Uterus (tissue), 4 donors: Measurements from ENCODE around the gene JMJD8. TPM values are rescaled to one million over a fixed set of nuclear protein-coding genes. Genes with fewer than 3 reads are reported as not detected.

Source experiments
- DNase-seq, 2 donors: peaks; one replicate each; pipeline ENCODE4 v3.0.0-alpha.2; 2019 to 2020
- H3K27ac ChIP-seq, 2 donors: fragments of 200-600 bp; sonication (generic); 1 replicate in 1 of 2; 2 replicates in 1 of 2; pipeline ENCODE4 v1.5.1; 2016 to 2018
- H3K27me3 ChIP-seq, 2 donors: fragments of 200-600 bp; sonication (generic); one replicate each; pipeline ENCODE4 v1.5.1; 2018 to 2019; ENCODE audit warnings: control low read depth in 1 of 2
- H3K36me3 ChIP-seq, 2 donors: fragments of 200-600 bp; sonication (generic); one replicate each; pipeline ENCODE4 v1.5.1; 2019; ENCODE audit warnings: control low read depth in 1 of 2
- H3K4me1 ChIP-seq, 2 donors: fragments of 200-600 bp; sonication (generic); one replicate each; pipeline ENCODE4 v1.5.1; 2018 to 2019; ENCODE audit warnings: control low read depth in 1 of 2
- H3K4me3 ChIP-seq, 2 donors: fragments of 200-600 bp; sonication (generic); 1 replicate in 1 of 2; 2 replicates in 1 of 2; pipeline ENCODE4 v1.5.1; 2018 to 2019; ENCODE audit warnings: mild to moderate bottlenecking in 1 of 2
- H3K9me3 ChIP-seq, 2 donors: fragments of 200-600 bp; sonication (generic); one replicate each; pipeline ENCODE4 v1.5.1; 2019; ENCODE audit warnings: control low read depth in 1 of 2
- CTCF ChIP-seq, 4 experiments: fragments of 200-600 bp in 2 of 4; fragments of 450-650 bp in 2 of 4; sonication (generic) in 2 of 4; IDR thresholded peaks; one replicate each; pipeline ENCODE4 v1.5.1; 2016 to 2019; ENCODE audit warnings: antibody characterized with exemption in 4 of 4, mild to moderate bottlenecking in 2 of 4, moderate library complexity in 1 of 4
- POLR2A ChIP-seq, 2 donors: fragments of 450-650 bp; IDR thresholded peaks; one replicate each; pipeline ENCODE4 v1.6.1; 2016; ENCODE audit warnings: antibody characterized with exemption in 2 of 2, mild to moderate bottlenecking in 1 of 2, moderate library complexity in 1 of 2
- intact Hi-C: fragments of 100-400 bp; cut with DNase I; formaldehyde crosslinking; loops from one replicate; pipeline ENCODE4 v1.15.1; 2023; ENCODE audit warnings: low total_unique reads
- total RNA-seq, 4 donors: library from RNA; depleted of rRNA in 3 of 4; stranded (reverse); fragments of >200 nt in 3 of 4; gene quantifications; one replicate each; pipeline versions ENCODE4 v1.1.0 to v1.2.4, GENCODE V29; 2014 to 2023
- donor health status: DM: yes; HTN: yes; CAD: no.

The JMJD8 gene
- total RNA-seq, 4 donors from 2014 or later: 45.6 to 111 (median 57.4) TPM

GRCh38 chr16:684961-685696 is 995 bp upstream of the JMJD8 start:
- H3K36me3 ChIP-seq: no peaks in the 10 kb centered on the region
- TF ChIP-seq CTCF (IDR thresholded peaks at IDR 0.05) (no peak), POLR2A (IDR thresholded peaks at IDR 0.05) (no peak)
- H3K27me3 ChIP-seq: no peaks in the 10 kb centered on the region
- peaks cover 7 to 43% of the 10 kb centered on the region in 2 donors for H3K4me1 ChIP-seq
- peak overlapping the region in 1 of 2 donors; percentile 70 for H3K27ac ChIP-seq
- no peaks in the 10 kb centered on the region for H3K9me3 ChIP-seq
- intact Hi-C loops: no loop called here
- peak in 1 of 2 donors; percentile 43 for DNase-seq
- H3K4me3 ChIP-seq: peak overlapping the region; percentile 46 to 48

DNA sequence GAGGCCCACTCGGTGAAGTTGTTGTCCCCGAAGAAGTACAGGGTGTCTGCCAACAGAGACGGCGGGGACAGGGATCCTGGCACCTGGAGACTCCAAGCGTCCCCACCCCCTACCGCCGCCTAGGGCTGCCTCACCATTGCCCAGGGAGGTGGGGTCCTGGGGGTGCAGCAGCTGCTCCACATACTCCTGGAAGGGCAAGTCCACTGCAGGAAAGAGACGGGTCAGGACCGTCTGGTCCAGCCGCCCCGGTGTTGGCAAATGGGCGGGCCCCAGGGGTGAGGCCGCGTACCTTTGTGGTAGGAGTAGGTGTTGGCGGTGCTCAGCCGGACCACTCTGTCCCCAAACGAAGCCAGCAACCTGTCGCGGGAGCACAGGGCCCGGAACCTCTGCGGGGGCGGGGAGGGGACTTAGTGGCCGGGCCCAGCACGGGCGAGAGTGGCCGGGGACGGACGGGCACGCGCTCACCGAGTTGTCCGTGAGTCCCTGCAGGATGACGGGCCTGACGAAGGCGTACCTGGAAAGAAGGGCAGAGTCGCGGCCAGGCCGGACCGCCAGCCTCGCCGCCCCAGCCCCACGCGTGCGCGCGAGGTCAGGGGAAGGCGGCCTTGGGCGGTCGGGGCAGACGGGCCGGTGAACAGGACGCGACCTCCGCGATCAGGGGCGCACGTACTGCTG is 601 bp downstream of the JMJD8 start:
- Histone ChIP-seq H3K4me1 (peaks cover 0 to 30% of the 10 kb centered on the region in 2 donors), H3K27ac (peak overlapping the region; percentile 34 to 70), H3K27me3 (no peaks in the 10 kb centered on the region), H3K4me3 (peak overlapping the region; percentile 46 to 48), H3K9me3 (no peaks in the 10 kb centered on the region), H3K36me3 (no peaks in the 10 kb centered on the region)
- peak in 1 of 2 donors; percentile 27 for DNase-seq
- TF ChIP-seq POLR2A (IDR thresholded peaks at IDR 0.05) (no peak), CTCF (IDR thresholded peaks at IDR 0.05) (no peak)
- intact Hi-C loops: no loop called here

GRCh38 chr16:682493-683395 is 1.4 kb downstream of the JMJD8 start:
- intact Hi-C loops: no loop called here
- Histone ChIP-seq H3K9me3 (no peaks in the 10 kb centered on the region), H3K36me3 (no peaks in the 10 kb centered on the region), H3K27me3 (no peaks in the 10 kb centered on the region), H3K4me3 (no peak overlapping the region), H3K27ac (no peak overlapping the region), H3K4me1 (peaks cover 0 to 29% of the 10 kb centered on the region in 2 donors)
- no peak for DNase-seq
- TF ChIP-seq CTCF (IDR thresholded peaks at IDR 0.05): no peak
- TF ChIP-seq POLR2A (IDR thresholded peaks at IDR 0.05): no peak

GRCh38 chr16:681746-682427 is 2.2 kb downstream of the JMJD8 start:
- H3K36me3 ChIP-seq: no peaks in the 10 kb centered on the region
- no peak overlapping the region for H3K4me3 ChIP-seq
- peaks cover 0 to 29% of the 10 kb centered on the region in 2 donors for H3K4me1 ChIP-seq
- intact Hi-C loops: no loop called here
- H3K27ac ChIP-seq: no peak overlapping the region
- H3K9me3 ChIP-seq: no peaks in the 10 kb centered on the region
- DNase-seq: no peak
- H3K27me3 ChIP-seq: no peaks in the 10 kb centered on the region
- no peak for TF ChIP-seq CTCF (IDR thresholded peaks at IDR 0.05)
- TF ChIP-seq POLR2A (IDR thresholded peaks at IDR 0.05): no peak
